Uterus (tissue), 4 donors: ENCODE results near the gene TCF12. TPM values are rescaled to one million over a fixed set of nuclear protein-coding genes. Genes with fewer than 3 reads are reported as not detected.

Experiments used
- DNase-seq, 2 donors: peaks; one replicate each; pipeline ENCODE4 v3.0.0-alpha.2; 2019 to 2020
- H3K27ac ChIP-seq, 2 donors: fragments of 200-600 bp; sonication (generic); 1 replicate in 1 of 2; 2 replicates in 1 of 2; pipeline ENCODE4 v1.5.1; 2016 to 2018
- H3K27me3 ChIP-seq, 2 donors: fragments of 200-600 bp; sonication (generic); one replicate each; pipeline ENCODE4 v1.5.1; 2018 to 2019; ENCODE audit warnings: control low read depth in 1 of 2
- H3K36me3 ChIP-seq, 2 donors: fragments of 200-600 bp; sonication (generic); one replicate each; pipeline ENCODE4 v1.5.1; 2019; ENCODE audit warnings: control low read depth in 1 of 2
- H3K4me1 ChIP-seq, 2 donors: fragments of 200-600 bp; sonication (generic); one replicate each; pipeline ENCODE4 v1.5.1; 2018 to 2019; ENCODE audit warnings: control low read depth in 1 of 2
- H3K4me3 ChIP-seq, 2 donors: fragments of 200-600 bp; sonication (generic); 1 replicate in 1 of 2; 2 replicates in 1 of 2; pipeline ENCODE4 v1.5.1; 2018 to 2019; ENCODE audit warnings: mild to moderate bottlenecking in 1 of 2
- H3K9me3 ChIP-seq, 2 donors: fragments of 200-600 bp; sonication (generic); one replicate each; pipeline ENCODE4 v1.5.1; 2019; ENCODE audit warnings: control low read depth in 1 of 2
- POLR2A ChIP-seq, 2 donors: fragments of 450-650 bp; IDR thresholded peaks; one replicate each; pipeline ENCODE4 v1.6.1; 2016; ENCODE audit warnings: antibody characterized with exemption in 2 of 2, mild to moderate bottlenecking in 1 of 2, moderate library complexity in 1 of 2
- intact Hi-C: fragments of 100-400 bp; cut with DNase I; formaldehyde crosslinking; loops from one replicate; pipeline ENCODE4 v1.15.1; 2023; ENCODE audit warnings: low total_unique reads
- total RNA-seq, 4 donors: library from RNA; depleted of rRNA in 3 of 4; stranded (reverse); fragments of >200 nt in 3 of 4; gene quantifications; one replicate each; pipeline versions ENCODE4 v1.1.0 to v1.2.4, GENCODE V29; 2014 to 2023
- TF ChIP-seq, protein P1 (sequence below), 4 experiments: fragments of 200-600 bp in 2 of 4; fragments of 450-650 bp in 2 of 4; sonication (generic) in 2 of 4; IDR thresholded peaks; one replicate each; pipeline ENCODE4 v1.5.1; 2016 to 2019; ENCODE audit warnings: antibody characterized with exemption in 4 of 4, mild to moderate bottlenecking in 2 of 4, moderate library complexity in 1 of 4
- donor health status: DM: yes; HTN: yes; CAD: no.

Gene TCF12
- total RNA-seq, 4 donors from 2014 or later: 109 to 361 (median 196) TPM

DNA sequence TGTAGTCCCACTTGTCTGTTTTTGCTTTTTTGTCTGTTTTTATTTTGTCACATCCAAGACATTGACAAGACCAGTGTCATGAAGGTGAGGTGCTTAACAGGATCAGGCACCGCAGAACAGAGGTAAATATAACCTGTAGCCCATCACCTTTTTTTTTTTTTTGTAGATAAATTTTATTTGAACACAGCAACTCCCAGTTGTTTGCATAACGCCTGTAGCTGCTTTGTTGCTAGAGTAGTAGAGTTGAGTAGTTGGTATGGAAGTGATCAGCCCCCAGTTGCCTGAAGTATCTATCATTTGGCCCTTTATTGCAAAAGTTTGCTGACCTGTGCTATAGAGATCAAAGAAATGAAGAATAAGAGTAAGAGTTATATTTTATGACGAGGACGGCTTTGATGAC lies 135.0 kb downstream of the TCF12 start:
- intact Hi-C loops: no loop called here
- H3K4me3 ChIP-seq: no peak overlapping the region
- DNase-seq: no peak
- H3K27me3 ChIP-seq: no peaks in the 10 kb centered on the region
- no peaks in the 10 kb centered on the region for H3K4me1 ChIP-seq
- H3K27ac ChIP-seq: no peak overlapping the region
- no peaks in the 10 kb centered on the region for H3K36me3 ChIP-seq
- TF ChIP-seq POLR2A (IDR thresholded peaks at IDR 0.05): no peak
- H3K9me3 ChIP-seq: no peaks in the 10 kb centered on the region

DNA sequence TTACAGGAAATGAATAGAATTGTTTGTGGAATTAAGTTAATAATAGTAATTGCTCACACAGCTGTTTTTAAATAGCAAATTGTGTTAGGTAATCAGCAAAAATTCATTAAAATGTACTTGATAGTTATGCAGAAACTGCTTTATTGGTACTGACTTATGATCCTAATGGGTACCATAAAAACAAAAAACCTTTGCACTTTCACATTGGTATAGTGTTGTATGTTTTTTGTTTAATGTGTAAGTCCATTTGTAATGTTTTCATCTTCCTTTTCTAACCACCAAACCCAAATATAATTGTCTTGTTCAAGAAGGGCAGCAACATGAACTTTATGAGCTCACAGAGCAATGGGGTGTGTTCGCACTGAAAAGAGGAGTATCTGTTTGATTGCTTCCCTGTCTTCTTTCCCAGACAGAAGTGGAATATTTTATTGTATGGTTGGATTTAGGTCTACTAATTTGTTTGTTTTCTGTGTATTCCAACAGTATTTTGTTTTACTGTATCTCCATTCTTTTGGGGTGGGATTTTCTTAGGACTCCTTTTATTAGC lies 135.8 kb downstream of the TCF12 start:
- intact Hi-C loops: no loop called here
- no peaks in the 10 kb centered on the region for H3K36me3 ChIP-seq
- H3K9me3 ChIP-seq: no peaks in the 10 kb centered on the region
- no peaks in the 10 kb centered on the region for H3K4me1 ChIP-seq
- H3K27me3 ChIP-seq: no peaks in the 10 kb centered on the region
- H3K4me3 ChIP-seq: no peak overlapping the region
- H3K27ac ChIP-seq: no peak overlapping the region
- TF ChIP-seq, protein P1, sequence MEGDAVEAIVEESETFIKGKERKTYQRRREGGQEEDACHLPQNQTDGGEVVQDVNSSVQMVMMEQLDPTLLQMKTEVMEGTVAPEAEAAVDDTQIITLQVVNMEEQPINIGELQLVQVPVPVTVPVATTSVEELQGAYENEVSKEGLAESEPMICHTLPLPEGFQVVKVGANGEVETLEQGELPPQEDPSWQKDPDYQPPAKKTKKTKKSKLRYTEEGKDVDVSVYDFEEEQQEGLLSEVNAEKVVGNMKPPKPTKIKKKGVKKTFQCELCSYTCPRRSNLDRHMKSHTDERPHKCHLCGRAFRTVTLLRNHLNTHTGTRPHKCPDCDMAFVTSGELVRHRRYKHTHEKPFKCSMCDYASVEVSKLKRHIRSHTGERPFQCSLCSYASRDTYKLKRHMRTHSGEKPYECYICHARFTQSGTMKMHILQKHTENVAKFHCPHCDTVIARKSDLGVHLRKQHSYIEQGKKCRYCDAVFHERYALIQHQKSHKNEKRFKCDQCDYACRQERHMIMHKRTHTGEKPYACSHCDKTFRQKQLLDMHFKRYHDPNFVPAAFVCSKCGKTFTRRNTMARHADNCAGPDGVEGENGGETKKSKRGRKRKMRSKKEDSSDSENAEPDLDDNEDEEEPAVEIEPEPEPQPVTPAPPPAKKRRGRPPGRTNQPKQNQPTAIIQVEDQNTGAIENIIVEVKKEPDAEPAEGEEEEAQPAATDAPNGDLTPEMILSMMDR (IDR thresholded peaks at IDR 0.05): no peak
- DNase-seq: no peak

DNA sequence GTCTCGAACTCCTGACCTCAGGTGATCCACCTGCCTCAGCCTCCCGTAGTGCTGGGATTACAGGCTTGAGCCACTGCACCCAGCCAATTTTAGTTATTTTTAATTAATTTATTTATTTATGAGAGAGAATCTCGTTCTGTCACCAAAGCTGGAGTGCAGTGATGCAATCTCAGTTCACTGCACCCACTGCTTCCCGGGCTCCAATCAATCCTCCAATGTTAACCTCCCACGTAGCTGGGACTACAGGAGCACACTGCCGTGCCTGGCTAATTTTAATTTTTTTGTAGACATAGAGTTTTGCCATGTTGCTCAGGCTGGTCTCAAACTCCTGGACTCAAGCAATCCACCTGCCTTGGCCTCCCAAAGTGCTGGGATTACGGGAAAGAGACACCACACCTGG lies 137.9 kb downstream of the TCF12 start:
- DNase-seq: no peak
- no peaks in the 10 kb centered on the region for H3K36me3 ChIP-seq
- H3K4me3 ChIP-seq: no peak overlapping the region
- no peaks in the 10 kb centered on the region for H3K9me3 ChIP-seq
- intact Hi-C loops: no loop called here
- TF ChIP-seq, protein P1 (IDR thresholded peaks at IDR 0.05): no peak
- no peak for TF ChIP-seq POLR2A (IDR thresholded peaks at IDR 0.05)
- H3K4me1 ChIP-seq: no peaks in the 10 kb centered on the region
- H3K27me3 ChIP-seq: no peaks in the 10 kb centered on the region
- no peak overlapping the region for H3K27ac ChIP-seq

DNA sequence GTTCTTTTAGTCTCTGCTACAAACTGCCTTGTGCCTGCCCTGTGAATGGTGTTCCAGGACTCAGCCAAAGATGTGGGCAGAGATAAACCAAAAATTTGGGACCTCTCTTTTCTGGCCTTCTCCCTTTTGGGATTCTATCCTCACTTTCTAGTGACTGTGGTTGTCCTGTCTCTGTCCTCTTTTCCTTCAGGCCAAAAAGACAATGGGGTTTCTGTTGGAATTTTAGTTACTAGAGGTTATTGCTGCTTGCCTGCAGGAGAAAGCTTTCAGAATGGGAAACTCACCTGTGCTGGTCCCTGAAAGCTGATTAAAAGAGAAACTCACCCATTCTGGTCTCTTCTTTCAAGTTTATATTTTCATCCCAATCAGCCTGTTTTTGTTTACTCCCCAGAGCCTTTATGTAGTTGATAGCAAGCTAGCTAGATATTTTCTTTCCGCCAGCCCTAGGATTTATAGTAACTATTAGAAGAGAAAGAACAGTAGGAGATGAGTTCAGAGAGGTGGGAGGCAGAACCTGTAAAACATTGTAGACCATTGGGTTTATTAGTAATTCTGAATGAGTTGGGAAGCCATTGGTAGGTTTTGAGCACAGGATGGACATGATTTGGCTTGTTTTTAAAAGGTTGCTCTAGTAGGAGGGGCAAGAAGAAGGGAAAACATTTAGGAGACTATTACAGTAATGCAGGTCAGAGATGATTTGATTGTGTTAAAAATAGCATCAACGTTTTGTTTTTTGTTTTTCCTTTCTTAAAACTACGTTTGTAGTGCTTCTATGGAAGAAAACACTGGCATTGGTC lies 138.9 kb downstream of the TCF12 start:
- no peak for DNase-seq
- no peaks in the 10 kb centered on the region for H3K36me3 ChIP-seq
- H3K9me3 ChIP-seq: no peaks in the 10 kb centered on the region
- TF ChIP-seq, protein P1 (IDR thresholded peaks at IDR 0.05): no peak
- no peak for TF ChIP-seq POLR2A (IDR thresholded peaks at IDR 0.05)
- H3K4me3 ChIP-seq: no peak overlapping the region
- no peak overlapping the region for H3K27ac ChIP-seq
- no peaks in the 10 kb centered on the region for H3K4me1 ChIP-seq
- intact Hi-C loops: no loop called here
- no peaks in the 10 kb centered on the region for H3K27me3 ChIP-seq

DNA sequence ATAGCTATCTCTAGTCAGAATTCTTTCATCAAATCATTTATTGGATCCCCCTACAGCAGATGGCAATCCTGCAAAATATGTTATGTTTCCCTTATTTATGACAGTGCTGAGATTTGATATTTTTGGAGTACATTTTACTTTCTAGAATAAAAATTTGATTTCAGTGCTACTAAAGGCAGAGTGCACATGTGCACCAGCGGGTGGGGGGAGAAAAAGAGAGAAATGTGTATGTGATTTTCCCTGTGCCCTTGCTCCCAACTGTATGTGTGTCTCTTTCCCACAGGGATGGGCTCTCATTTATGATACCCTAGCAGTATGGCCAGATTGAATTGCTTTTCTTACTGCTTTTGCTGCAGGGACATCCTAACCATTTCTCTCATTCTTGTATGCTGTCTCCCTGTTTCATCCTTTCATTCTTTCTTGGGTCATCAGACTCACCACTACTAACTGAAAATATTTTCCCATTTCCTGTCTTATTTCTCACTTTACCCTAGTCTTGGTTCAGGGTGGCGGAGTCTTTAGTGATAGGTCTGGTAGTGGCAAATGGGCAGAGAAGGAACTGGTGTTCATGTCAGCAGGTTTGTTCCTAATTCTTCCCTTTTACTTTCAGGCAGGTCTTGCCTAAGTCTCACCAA lies 140.7 kb downstream of the TCF12 start:
- TF ChIP-seq, protein P1 (IDR thresholded peaks at IDR 0.05): no peak
- TF ChIP-seq POLR2A (IDR thresholded peaks at IDR 0.05): no peak
- H3K4me1 ChIP-seq: no peaks in the 10 kb centered on the region
- no peaks in the 10 kb centered on the region for H3K27me3 ChIP-seq
- intact Hi-C loops: no loop called here
- DNase-seq: no peak
- H3K9me3 ChIP-seq: no peaks in the 10 kb centered on the region
- no peak overlapping the region for H3K4me3 ChIP-seq
- H3K36me3 ChIP-seq: no peaks in the 10 kb centered on the region
- H3K27ac ChIP-seq: no peak overlapping the region
